ENCODE data around the gene DEFB114.
"Not testable (repeated sequence)": the region's sequence is repeated elsewhere in the genome, so short reads cannot be mapped to it uniquely, and the experiment has no call there.

DEFB114 gene, protein sequence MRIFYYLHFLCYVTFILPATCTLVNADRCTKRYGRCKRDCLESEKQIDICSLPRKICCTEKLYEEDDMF

DNA sequence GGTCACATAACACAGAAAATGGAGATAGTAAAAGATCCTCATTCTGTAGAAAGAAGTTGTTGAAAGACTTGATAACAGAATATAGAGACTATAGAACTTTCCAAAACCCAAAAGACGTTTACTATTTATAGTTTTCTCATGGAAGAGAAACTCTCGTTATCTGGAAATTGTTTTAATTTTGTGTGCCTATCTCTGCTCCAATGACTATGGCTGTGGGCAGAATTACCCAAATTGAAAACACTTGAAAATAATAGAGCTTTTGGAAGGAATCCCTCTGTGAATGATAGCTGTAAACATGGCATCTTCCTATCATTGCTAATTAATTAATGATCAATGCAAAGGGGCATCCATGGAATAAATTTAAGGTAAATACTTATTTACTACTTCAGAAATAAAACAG, at the start of gene DEFB114:
TSS of gene DEFB114 (minus strand) at position 101 of the 400 bp plus-strand sequence. CDS start at position 42, 59 bp downstream.
- no peak for DNase-seq (ENCODE audit: low read depth in 2 of 2)

- DNase-seq (ENCODE audit: low read depth in 2 of 2): no peak
Measured at GRCh38 chr6:50007819-50008218, 43.9 kb upstream of the DEFB114 start.

DNA sequence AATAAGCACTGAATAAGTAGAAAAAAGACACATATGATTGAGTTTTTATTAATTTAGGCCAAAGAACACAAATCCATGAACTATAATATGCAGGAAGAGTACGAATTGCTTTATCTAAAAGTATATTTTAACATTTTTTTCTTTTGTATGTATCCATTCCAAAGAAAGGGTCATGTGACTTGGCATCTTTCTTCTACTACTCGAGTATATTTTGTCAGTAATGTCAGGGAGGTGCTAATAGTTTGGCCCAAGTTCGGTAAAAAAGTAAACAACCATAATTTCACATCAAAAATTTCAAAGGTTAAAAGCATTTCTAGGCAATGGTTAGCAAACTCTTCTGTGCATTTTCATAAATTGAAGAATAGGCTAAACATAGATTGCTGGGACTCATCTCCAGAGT, 39.2 kb upstream of the DEFB114 start:
- no peak for DNase-seq (ENCODE audit: low read depth in 2 of 2)

DNA sequence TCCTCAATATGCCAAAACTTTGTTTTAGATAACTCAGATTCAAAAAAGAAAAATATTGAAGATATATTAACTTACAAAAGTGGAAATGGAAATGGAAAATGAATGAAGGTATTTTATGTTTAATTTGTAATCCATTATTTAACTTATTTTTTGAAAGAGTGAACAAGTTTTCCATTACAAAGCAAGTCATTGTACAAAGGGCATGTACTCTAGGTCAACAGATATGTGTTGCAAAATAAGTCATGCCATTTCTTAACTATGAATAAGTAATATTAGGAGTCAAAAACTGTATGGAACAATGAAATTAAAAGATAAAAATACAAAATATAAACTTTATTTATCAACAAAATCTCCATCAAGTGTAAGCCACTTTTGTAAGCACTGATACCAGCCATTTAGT, 31.3 kb upstream of the DEFB114 start:
- no peak for DNase-seq (ENCODE audit: low read depth in 2 of 2)

GRCh38 chr6:49988900-49989299, 24.9 kb upstream of the DEFB114 start:
- no peak for DNase-seq (ENCODE audit: low read depth in 2 of 2)

DNA sequence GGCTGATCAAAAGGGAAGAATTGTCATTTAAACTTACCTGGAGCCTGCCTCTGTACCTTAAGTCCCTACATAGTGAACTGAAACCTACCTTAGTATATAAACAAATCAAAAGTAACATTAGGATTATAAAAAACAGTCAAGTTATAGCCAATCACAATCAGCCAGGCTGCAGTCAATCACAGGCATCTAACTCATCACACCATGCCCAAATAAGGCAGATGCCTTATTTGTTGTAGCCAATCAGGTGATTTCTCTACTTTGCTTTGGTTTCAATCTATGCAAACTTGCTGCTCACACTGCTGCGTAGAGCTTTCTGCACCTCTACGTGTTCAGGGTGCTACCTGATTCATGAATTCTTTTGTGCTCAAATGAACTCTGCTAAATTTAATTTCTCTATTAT, 23.8 kb upstream of the DEFB114 start:
- no peak for DNase-seq (ENCODE audit: low read depth in 2 of 2)

DNA sequence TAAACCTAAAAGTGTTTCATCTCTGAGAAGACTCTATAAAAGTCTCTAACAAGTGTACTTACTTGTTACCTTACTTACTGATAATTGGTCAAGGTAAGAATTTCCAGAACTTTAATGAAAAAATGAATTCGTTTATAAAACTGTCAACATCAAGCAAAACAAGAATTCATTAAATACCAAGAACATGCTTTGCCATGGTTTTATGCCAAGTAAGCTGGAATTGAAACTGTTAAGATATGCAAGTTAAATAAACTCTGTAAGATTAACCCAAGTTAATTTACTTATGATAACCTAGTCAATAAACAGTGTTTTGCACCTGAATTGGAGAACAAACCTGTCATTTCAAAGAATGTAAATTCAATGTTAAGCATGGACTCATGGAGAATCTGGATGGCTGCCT, 22.6 kb upstream of the DEFB114 start:
- DNase-seq (ENCODE audit: low read depth in 2 of 2): no peak

DNA sequence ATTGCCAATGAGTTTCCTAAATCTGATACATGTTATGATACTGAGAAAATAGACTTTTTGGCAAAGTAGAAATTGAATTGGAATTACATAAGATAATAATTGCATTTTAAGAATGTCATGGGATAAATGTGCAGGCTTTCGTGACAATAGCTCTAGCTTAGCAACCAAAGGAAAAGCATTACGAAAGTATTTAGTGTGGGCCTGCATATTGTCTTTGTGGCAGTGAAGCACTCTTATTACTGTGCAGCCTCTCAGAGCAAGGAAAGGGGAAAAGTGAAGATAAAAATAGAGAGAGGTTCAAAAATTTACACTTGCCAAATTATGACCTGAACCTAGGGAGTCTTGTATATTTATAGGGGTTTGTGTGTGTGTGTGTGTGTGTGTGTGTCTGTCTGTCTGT, 18.1 kb upstream of the DEFB114 start:
- DNase-seq (ENCODE audit: low read depth in 2 of 2): no peak

- no peak for DNase-seq (ENCODE audit: low read depth in 2 of 2)
Measured at GRCh38 chr6:49980898-49981297, 16.9 kb upstream of the DEFB114 start.

GRCh38 chr6:49979584-49979983, 15.6 kb upstream of the DEFB114 start:
- DNase-seq (ENCODE audit: low read depth in 2 of 2): no peak

GRCh38 chr6:49978332-49979226, 14.6 kb upstream of the DEFB114 start:
- DNase-seq (ENCODE audit: low read depth in 2 of 2): no peak

DNA sequence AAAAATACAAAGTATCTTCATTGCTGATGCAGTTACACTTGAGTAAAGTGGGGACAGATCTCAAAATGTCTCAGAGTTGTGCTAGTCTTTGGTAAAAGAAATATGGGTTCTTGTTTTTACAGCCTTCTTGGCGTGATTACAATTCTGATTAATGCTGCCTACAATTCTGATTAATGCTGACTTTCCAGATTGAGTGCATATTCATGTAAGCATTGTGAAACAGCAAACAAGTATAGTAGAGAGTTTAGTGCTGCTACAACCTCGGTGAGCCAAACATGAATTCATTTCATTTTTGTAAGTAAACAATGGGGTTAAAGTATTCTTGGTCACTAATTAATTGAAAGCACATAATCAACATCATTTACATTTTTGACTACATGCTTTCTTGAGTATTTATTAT, 5.6 kb upstream of the DEFB114 start, which contains the start of gene DEFB113:
TSS of gene DEFB113 (minus strand) at position 21 of the 400 bp plus-strand sequence. CDS start at position 21, 0 bp downstream.
- DNase-seq (ENCODE audit: low read depth in 2 of 2): no peak

DNA sequence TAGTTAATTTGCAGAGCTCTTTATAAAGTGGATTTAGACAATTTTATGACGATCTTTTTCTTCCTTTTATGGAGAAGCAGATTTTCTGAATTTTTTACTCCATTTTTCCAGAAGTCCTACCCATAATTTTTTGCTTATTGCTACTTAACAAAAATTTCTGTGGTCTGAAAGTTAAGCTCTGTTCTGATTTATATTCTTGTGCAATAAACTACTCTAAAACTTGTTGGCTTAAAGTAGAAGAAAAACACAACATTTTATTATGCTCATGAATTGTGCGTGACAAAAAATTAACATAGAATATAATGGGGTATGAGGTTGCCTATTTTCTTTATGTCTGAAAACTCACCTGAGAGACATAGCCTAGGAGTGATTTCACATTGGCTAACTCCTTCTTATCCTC, 2.9 kb upstream of the DEFB114 start:
- DNase-seq (ENCODE audit: low read depth in 2 of 2): no peak

GRCh38 chr6:49966334-49966733, 2.4 kb upstream of the DEFB114 start:
- DNase-seq (ENCODE audit: low read depth in 2 of 2): no peak

GRCh38 chr6:49958180-49958579, 5.8 kb downstream of the DEFB114 start:
- DNase-seq (ENCODE audit: low read depth in 2 of 2): no peak

- DNase-seq (ENCODE audit: low read depth in 2 of 2): no peak
Measured at GRCh38 chr6:49955847-49956246, 8.1 kb downstream of the DEFB114 start.

DNA sequence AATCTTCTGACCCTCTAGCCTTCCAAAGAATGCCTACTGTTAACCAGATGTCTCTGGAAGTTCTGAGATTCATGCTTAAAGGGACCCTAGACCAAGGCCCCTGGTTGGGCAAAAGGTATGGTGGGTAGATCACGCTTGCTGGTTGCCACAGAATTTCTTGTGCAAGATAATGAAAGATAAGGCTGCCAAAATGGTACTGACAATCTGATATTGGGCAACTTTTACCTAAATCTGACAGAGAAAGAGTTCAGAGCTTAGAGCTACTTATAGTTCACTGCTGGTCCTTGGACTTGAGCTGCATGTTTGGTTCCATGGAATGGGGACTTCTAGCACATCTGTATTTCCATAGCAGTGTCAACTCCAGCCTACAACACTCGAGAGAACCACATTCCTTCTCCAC, 12.0 kb downstream of the DEFB114 start:
- DNase-seq (ENCODE audit: low read depth in 2 of 2): no peak

- DNase-seq (ENCODE audit: low read depth in 2 of 2): no peak
Measured at GRCh38 chr6:49950415-49950751, 13.6 kb downstream of the DEFB114 start.

DNA sequence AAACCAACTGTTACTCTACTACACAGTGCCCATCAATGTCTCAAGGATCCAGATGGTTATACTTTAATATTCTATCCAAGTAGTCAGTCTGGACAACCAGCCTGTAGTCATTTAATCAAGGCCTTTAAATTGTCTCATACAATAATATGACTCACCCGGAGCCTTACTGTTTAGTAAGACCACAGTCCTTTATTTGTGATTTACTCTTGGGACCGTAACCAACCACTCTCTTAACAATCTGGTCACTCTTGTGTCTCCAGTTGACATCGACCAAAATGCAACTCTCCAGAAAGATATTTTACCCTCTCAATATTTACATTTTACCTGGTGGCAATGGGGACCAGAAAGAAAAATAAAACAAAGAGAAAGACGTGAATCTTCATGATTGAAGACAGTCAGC, 14.9 kb downstream of the DEFB114 start:
- no peak for DNase-seq (ENCODE audit: low read depth in 2 of 2)

DNA sequence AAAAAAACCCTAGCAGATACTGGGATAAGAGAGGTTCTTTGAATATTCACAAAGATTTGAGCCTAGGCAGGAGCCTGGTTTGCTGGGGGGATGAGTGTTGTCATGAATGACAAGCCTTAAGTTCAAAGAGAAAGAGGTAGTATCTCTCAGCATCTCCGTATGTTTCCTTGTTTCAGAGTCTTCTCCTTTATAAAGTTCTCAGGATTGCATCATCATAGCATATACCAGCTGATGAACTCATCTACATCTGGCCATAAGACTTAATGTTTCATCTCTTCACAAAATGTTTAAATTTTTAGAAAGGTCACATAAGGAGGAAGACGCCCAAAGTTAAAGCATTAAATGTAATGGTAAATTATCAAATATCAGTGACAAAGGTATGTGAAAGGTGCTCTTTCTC, 17.1 kb downstream of the DEFB114 start:
- no peak for DNase-seq (ENCODE audit: low read depth in 2 of 2)

DNA sequence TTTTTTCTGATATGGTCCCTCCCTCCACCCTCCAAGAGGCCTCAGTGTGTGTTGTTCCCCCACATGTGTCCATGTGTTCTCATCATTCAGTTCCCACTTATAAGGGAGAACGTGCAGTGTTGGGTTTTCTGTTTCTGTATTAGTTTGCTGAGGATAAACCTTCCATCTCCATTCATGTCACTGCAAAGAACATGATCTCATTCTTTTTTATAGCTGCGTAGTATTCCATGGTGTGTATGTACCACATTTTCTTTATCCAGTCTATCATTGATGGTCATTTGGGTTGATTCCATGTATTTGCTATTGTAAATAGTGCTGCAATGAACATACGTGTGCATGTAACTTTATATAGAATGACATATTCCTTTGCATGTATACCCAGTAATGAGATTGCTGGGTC, 19.9 kb downstream of the DEFB114 start:
- not testable (repeated sequence) for DNase-seq (ENCODE audit: low read depth in 2 of 2)

DNA sequence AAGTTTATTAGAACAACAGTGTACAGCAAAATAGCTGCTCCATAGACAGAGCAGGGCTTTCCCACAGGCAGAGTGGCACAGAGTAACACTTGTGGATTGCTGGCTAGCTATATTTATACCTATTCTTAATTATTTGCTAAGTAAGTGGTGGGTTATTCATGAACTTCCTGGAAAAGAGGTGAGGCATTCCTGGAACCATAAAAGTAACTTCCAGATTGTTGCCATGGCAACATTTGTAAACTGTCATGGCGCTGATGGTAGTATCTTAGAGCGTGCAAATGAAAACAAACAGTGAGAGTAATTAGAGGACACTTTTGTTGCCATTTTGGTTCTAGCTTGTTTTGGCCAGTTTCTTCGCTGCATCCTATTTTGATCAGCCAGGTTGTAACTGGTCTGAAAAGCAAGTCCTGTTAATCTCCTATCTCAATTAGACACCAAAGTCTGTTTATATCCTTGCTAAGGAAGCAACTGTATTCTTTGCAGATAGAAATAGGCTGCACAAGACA, 23.9 kb downstream of the DEFB114 start:
- no peak for DNase-seq (ENCODE audit: low read depth in 2 of 2)

- no peak for DNase-seq (ENCODE audit: low read depth in 2 of 2)
Measured at GRCh38 chr6:49937811-49938210, 26.2 kb downstream of the DEFB114 start.

Measured in stimulated activated CD8-positive, alpha-beta memory T cell treated with anti-CD3 and anti-CD28 coated beads, Interleukin-2, amount 100 ng/mL, for 48 hours (primary cell).